Mucosa of descending colon (tissue), 3 donors: ENCODE data around the gene NRG2. TPM values are rescaled to one million over a fixed set of nuclear protein-coding genes. Genes with fewer than 3 reads are reported as not detected.

Experiments used
- ATAC-seq: fragments of 200-7000 bp; cut with Tn5 transposase; one replicate; pipeline ENCODE4 v1.9.1; 2020; ENCODE audit warnings: mild to moderate bottlenecking, moderate library complexity
- DNase-seq, 3 donors: peaks; one replicate each; pipeline ENCODE4 v3.0.0-alpha.2; 2020
- H3K36me3 ChIP-seq: fragments of 200-600 bp; one replicate; pipeline ENCODE4 v1.8.0; 2021; ENCODE audit warnings: low read depth, mild to moderate bottlenecking
- H3K4me1 ChIP-seq: fragments of 200-600 bp; one replicate; pipeline ENCODE4 v1.8.0; 2021; ENCODE audit warnings: low read depth, mild to moderate bottlenecking
- H3K4me3 ChIP-seq: fragments of 200-600 bp; one replicate; pipeline ENCODE4 v1.8.0; 2021; ENCODE audit warnings: mild to moderate bottlenecking
- H3K9me3 ChIP-seq: fragments of 200-600 bp; one replicate; pipeline ENCODE4 v1.8.0; 2021; ENCODE audit warnings: mild to moderate bottlenecking
- intact Hi-C, 2 donors: fragments of 100-400 bp; cut with DNase I in 1 of 2; cut with micrococcal nuclease in 1 of 2; formaldehyde crosslinking; loops; one replicate each; pipeline versions ENCODE4 v1.11.0 to v1.11.1; 2022; cut with DNase I, micrococcal nuclease
- total RNA-seq, 3 donors: library from RNA; stranded (reverse); fragmentation: NEBNext Ultra II Directional in 2 of 3; extraction: Animal tissue kit (Norgen Biotek cat#: 25700) in 2 of 3; gene quantifications; one replicate each; pipeline versions ENCODE4 v1.2.1 to v1.2.4, GENCODE V29; 2021 to 2023
- TF ChIP-seq, protein P1 (sequence below): fragments of 200-600 bp; IDR thresholded peaks from one replicate; pipeline ENCODE4 v1.8.0; 2022; ENCODE audit warnings: antibody characterized with exemption, mild to moderate bottlenecking
- donor health status: DM: no; HTN: no; CAD: no; lungs with moderate emphysema.
- donor health status: DM: no; HTN: no; CAD: no.
- donor health status: DM: no; HTN: yes; CAD: no.

Gene NRG2
- total RNA-seq, 3 donors from 2014 or later = 0.52 to 7.3 (median 0.89) TPM

DNA sequence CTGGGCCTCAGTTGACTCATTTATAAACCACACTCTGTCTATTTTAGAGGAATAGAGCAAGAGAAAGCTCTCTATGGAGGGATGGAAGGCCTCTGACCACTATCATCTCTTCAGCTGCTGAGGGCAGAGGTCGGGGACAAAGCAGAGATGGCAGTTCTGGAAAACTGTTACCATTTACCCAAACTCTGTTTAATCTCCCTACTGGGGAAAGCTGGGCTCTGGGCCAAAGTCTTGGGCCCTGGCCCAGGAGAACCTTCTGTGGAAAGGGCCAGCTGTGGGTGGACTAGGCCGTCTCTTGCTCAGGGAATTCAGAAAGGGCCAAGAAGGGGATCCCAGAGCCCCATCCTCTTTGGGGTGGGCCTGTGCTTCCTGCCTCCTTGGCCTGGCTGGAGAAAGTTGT is 147.5 kb downstream of the NRG2 start:
- intact Hi-C loops = no loop called here
- DNase-seq (no peak), ATAC-seq (no peak)
- Histone ChIP-seq H3K36me3 (no peaks in the 10 kb centered on the region), H3K4me1 (no peaks in the 10 kb centered on the region), H3K9me3 (no peaks in the 10 kb centered on the region), H3K4me3 (no peak overlapping the region)
- TF ChIP-seq, protein P1, sequence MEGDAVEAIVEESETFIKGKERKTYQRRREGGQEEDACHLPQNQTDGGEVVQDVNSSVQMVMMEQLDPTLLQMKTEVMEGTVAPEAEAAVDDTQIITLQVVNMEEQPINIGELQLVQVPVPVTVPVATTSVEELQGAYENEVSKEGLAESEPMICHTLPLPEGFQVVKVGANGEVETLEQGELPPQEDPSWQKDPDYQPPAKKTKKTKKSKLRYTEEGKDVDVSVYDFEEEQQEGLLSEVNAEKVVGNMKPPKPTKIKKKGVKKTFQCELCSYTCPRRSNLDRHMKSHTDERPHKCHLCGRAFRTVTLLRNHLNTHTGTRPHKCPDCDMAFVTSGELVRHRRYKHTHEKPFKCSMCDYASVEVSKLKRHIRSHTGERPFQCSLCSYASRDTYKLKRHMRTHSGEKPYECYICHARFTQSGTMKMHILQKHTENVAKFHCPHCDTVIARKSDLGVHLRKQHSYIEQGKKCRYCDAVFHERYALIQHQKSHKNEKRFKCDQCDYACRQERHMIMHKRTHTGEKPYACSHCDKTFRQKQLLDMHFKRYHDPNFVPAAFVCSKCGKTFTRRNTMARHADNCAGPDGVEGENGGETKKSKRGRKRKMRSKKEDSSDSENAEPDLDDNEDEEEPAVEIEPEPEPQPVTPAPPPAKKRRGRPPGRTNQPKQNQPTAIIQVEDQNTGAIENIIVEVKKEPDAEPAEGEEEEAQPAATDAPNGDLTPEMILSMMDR = no peak

DNA sequence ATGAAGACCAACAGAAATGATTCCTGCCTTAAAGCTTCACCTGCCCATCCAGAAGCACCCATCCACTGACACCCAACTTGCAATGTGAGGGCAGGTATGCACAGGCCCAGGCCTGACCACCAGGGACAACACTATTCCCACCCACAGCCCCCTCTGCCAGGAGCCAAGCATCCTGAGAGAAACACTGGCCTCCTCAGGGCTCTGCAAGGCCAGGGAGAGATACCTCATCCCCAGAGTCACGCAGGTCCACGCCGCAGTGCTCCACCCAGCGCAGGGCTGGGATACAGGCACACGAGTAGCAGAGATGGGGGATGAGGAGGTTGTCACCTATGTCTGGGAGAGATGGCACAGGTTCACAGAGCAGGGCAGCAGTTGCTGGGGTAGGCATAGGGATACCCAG is 148.1 kb downstream of the NRG2 start:
- H3K4me1 ChIP-seq = no peaks in the 10 kb centered on the region
- H3K4me3 ChIP-seq = no peak overlapping the region
- no peaks in the 10 kb centered on the region for H3K36me3 ChIP-seq
- TF ChIP-seq, protein P1 = no peak
- DNase-seq (no peak), ATAC-seq (no peak)
- intact Hi-C loops = no loop called here
- H3K9me3 ChIP-seq = no peaks in the 10 kb centered on the region

DNA sequence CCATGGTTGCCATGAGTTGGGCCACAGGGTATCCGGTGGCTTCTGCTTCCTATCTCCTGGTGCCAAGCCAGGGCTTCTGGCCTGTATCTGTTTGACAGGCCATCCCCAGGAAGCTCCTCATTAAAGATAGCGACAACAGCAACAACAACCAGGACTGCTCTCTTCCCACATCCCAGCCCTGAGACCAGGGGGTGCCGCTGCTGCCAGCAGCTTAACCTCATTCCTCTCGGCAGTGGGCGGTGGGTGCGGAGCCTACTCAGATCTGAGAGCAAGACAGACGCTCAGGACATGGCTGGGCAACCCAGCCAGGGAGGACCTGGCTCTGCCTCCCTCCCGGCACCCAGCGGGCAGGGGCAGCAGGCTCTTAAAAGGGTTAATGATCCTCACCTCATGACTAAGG is 149.2 kb downstream of the NRG2 start:
- H3K9me3 ChIP-seq = no peaks in the 10 kb centered on the region
- TF ChIP-seq, protein P1 = no peak
- H3K4me1 ChIP-seq = no peaks in the 10 kb centered on the region
- ATAC-seq (no peak), DNase-seq (no peak)
- no peak overlapping the region for H3K4me3 ChIP-seq
- intact Hi-C loops = no loop called here
- no peaks in the 10 kb centered on the region for H3K36me3 ChIP-seq

DNA sequence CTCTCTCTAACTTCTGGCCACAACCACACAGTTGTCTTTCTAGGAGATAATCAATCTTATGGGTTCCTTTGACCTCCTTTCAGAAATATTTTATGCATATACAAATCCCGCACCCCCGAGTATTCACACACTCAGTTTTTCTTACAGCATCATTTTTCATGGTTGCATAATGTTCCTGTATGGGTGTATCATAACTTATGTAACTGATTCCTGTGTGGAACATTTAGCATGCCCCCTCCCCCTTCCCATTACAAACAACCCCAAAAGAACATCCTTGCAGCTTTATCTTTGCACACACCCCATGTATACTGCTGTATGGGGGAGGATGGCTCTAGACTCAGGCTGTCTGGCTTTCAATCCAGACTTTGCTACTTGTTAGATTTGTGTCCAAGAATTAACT is 153.7 kb downstream of the NRG2 start:
- H3K9me3 ChIP-seq = no peaks in the 10 kb centered on the region
- TF ChIP-seq, protein P1 = no peak
- ATAC-seq = no peak
- intact Hi-C loops = no loop called here
- H3K4me1 ChIP-seq = no peaks in the 10 kb centered on the region
- H3K36me3 ChIP-seq = no peaks in the 10 kb centered on the region
- no peak for DNase-seq
- no peak overlapping the region for H3K4me3 ChIP-seq

DNA sequence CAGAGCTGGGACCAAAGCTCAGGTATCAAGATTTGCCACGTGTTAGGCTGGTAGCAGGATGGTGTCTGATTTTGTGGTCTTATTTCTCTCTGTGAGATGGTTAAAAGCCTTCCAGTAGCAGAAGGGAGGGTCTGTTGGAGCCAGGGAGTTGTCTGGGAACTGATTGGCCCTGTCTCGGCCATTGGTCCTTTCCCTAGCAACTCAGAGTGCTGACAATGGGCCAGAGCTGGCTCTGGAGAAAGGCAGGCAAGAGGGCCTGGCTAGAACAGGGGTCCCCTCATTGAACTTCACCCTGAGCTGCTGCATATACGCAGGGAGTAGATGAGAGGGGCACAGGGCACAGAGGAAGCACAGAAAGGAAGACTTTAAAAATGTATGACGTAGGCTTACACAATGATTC is 154.7 kb downstream of the NRG2 start:
- Histone ChIP-seq H3K4me3 (no peak overlapping the region), H3K4me1 (no peaks in the 10 kb centered on the region), H3K9me3 (no peaks in the 10 kb centered on the region), H3K36me3 (no peaks in the 10 kb centered on the region)
- DNase-seq (no peak), ATAC-seq (no peak)
- intact Hi-C loops = no loop called here
- TF ChIP-seq, protein P1 = no peak

DNA sequence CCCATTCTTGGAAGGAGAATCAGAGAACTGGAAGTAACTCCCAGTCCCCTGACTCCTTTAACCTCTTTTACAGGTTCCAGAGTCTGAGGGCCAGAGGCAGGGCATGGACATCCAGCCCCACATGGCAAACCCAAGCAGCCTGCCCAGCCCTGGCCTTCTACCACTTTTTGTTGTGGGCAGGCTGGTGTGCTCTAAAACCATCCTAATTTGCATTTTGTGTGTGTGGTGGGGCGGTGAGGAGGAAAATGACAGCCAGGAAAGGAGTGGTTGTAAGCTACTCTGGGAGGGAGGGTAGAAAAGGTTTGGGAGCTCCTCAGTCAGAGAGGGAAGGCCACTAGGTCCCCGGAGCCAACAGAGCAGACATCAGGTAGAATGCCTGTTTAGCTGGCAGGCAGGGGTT is 156.9 kb downstream of the NRG2 start:
- H3K4me1 ChIP-seq = no peaks in the 10 kb centered on the region
- TF ChIP-seq, protein P1 = no peak
- DNase-seq = no peak
- ATAC-seq = no peak
- no peaks in the 10 kb centered on the region for H3K9me3 ChIP-seq
- intact Hi-C loops = no loop called here
- H3K36me3 ChIP-seq = no peaks in the 10 kb centered on the region
- H3K4me3 ChIP-seq = no peak overlapping the region
